Stimulated activated CD8-positive, alpha-beta memory T cell treated with anti-CD3 and anti-CD28 coated beads, Interleukin-15, amount 100 ng/mL, for 24 hours (primary cell): ENCODE data around the gene SLC6A18.
"Not testable (repeated sequence)": the region's sequence is repeated elsewhere in the genome, so short reads cannot be mapped to it uniquely, and the experiment has no call there.

ENCODE experiments used
- DNase-seq: peaks from one replicate; pipeline ENCODE4 v3.0.0-alpha.2; 2020; ENCODE audit warnings: low read depth

Gene SLC6A18

GRCh38 chr5:1254196-1254595 is 29.0 kb downstream of the SLC6A18 start:
- DNase-seq = no peak

DNA sequence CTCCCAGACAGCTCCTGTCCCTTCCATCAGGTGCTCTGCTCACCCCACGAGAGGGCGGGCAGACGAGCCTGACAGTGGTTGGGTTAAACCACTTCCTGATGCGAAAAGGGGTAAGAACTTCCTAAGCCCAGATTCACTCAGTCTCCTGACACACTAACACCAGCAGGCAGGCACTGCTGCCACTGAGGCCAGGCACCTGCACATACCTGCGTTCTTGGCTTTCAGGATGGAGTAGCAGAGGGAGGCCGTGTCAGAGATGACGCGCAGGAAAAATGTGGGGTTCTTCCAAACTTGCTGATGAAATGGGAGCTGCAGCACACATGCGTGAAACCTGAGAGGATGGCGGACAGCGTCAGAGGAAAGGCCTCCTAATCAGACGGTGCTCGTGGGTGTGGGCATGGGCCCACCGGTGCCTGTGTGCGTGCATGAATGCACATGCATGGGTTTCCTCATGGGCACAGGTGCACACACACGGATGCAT is 29.9 kb downstream of the SLC6A18 start:
- DNase-seq = no peak

DNA sequence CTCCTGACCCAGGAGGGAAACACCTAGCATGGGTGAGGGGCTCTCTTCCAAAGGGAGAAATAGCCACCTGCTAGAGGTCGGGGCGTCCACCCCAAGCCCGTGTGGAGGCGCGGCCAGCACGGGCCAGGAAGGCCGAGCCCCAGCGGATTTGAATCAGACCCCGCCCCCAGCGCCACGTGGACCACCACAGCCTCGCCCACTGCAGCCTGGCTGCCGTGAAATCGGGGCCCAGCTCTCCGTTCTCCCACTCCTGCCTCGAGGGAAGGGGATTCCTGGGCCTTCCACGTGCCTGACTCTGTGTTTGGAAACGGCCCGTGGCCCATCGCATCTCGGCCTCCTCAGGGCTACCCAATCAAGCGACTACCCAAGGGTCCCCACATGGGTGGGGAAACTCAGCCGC is 31.6 kb downstream of the SLC6A18 start:
- DNase-seq = no peak

GRCh38 chr5:1257363-1257762 is 32.2 kb downstream of the SLC6A18 start:
- no peak for DNase-seq

DNA sequence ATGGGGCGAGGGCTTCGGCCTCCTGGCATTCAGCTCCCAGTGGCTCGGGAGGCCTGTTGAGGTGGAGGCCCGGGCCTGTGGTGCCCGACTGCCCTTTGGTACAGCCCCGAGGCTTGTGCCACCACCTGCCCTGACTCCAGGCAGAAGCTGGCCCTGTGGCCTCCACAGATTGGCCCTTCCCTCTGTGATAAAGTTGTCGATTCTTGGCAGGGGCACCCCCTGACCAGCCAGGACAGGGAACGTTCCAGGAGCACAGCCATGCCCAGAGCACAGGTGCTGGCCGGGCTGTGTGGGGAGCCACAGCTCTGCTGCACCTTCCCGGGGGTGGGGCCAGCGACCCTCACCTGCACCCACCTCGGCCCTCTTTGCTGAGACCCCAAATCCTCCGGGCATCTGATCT is 32.7 kb downstream of the SLC6A18 start:
- no peak for DNase-seq

GRCh38 chr5:1259806-1260480 is 34.8 kb downstream of the SLC6A18 start:
- DNase-seq = no peak

DNA sequence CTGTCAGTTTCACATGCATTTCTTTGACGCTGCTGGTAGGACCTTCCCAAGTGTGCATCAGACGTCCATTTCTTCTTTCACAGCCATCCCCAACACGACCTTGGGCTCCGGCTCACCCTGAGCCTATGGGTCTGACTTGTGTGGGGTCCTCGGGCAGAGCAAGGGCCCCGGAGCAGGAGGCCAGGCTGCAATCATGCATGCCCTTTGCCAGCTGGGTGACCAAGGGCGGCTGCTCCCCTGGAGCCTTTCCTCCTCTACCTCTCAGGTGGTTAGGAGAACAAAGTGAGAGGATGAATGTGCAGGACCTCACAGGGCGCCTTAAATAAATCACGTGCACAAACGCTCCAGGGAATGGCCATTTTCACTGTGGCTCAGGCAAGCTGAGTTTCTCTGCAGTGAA is 36.5 kb downstream of the SLC6A18 start:
- DNase-seq = no peak

DNA sequence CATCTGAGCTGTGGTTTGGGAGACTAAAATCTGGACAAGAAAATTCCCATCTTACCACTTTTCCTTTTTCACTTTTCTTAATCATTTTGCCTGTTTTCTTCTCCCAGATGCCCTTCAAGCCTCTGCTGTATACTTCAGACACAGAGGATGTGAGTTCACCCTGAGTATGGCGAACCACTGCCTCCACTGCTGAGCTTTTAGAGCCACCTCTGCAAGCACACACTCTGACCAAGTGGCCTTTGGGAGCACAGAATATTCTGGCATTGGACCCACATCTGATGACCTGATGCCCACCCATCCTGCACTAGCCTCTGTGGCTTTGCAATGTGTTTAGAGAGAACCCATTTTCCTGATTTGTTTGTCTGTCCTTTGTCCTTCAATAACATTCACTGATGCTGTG is 37.2 kb downstream of the SLC6A18 start:
- no peak for DNase-seq

DNA sequence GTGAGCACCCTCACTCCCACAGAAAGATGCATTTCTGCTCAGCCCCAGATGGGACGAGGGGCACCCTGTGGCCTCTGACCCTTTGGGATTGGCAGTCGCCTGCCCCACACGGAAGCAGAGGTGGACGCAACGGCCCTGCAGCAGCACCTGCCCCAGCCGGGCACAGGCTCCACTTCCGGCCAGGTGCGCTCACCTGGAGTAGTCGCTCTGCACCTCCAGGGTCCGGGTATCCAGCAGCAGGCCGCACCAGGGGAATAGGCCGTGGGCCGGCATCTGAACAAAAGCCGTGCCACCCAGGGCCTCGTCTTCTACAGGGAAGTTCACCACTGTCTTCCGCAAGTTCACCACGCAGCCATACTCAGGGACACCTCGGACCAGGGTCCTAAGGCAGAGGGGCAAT is 39.0 kb downstream of the SLC6A18 start:
- DNase-seq = no peak

DNA sequence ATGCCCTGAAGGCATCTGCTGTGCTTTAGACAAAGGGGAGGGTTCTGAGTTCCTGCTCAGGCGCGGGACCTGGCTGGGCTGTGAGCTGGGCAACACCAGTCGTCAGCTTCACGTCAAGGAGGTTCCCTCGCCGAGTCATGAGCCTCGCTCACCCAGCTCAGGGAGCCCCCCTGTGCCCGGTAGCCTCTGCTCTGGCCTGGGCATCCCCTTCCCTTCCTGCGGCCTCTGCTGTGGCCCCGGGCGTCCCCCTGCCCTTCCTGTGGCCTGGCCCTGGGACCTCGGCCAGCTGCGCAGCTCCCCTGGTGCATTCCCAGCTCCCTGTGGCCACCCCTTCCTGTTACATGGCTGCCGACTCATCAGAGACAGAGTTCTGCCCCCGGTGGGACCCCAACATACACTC is 39.8 kb downstream of the SLC6A18 start:
- DNase-seq = no peak

DNA sequence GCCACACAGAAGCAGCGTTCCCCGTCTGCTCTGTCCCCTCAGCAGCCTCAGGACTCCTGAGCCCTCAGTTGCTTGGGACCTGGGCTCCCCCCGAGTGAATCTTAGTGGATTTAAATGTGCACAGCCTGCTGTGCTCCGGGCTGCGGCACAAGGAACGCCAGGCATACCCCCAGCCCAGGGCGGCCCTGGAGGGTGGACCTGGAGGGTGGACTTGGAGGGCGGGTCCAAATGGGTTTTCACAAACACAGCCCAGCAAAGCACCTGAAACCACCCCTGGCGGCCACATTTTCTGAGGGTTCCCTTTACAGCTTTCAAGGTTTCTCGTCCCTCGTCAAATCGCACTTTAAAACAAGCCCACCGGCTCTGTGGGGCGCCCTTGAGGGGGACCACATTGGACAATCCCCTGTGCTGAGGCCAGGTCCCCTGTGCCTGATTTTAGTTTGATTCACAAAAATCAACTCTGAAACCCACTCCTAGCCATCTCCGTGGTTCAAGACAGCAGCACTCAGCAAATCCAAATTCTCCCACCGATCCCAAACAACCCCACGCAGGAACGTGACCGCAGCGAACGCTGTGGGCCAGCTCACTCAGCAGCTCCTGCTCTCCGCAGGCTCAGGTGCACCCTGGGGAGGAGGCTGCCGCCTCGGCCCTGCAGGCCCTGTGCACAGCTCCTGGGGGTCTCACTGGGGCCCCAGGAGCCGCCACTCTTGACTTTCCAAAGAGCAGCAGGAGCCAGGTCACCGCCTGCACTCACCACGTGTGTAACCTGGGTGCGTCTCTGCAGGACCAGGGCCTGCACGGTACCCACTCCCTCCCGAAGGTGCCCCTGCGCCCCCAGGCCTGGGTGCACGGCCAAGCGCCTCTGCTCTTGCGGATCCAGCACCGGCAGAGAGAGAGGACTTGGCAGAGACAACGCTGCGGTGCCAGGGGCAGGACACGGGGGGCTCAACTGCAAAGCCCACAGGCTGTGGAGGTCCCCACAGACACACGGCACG is 40.6 kb downstream of the SLC6A18 start:
- no peak for DNase-seq

DNA sequence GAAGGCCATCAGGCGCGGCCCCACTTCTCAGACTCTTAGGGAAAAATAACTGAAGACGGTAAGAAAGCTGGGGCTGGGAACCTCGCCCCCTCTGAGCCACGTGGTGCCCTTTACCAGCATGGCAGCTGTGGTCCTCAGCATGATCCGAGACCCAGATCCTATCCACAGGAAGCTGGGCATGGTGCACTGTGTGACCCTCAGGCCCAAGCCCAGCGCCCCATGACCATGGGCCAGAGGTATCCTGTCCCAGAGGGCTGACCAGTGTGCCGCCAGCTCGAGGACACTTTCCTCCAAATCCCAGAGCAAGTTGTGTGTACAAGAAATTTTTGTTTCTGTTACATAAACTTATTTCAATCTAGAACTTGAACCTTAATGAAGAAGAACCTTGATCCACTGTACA is 41.6 kb downstream of the SLC6A18 start:
- DNase-seq = no peak

- not testable (repeated sequence) for DNase-seq
Observed at GRCh38 chr5:1267464-1267863, 42.3 kb downstream of the SLC6A18 start.

DNA sequence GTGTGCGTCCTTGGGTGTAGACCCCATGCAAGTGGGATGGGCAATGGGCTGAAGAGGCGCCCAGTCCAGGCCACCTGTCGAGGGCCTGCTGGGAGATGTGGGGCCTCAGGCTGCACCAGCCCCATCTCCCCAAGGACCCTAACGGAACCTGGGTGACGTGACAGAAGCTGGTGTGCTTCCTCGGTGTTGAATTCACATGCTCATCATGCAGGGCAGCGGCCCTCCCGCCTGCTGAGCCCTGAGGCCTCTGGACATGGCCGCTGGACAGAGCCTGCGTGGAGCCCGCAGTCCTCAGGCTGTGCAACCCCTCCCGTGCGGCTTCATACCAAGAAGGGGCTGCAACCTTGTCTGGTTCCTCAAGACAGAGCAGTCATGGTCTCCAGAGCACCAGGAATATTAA is 42.9 kb downstream of the SLC6A18 start:
- DNase-seq = no peak

DNA sequence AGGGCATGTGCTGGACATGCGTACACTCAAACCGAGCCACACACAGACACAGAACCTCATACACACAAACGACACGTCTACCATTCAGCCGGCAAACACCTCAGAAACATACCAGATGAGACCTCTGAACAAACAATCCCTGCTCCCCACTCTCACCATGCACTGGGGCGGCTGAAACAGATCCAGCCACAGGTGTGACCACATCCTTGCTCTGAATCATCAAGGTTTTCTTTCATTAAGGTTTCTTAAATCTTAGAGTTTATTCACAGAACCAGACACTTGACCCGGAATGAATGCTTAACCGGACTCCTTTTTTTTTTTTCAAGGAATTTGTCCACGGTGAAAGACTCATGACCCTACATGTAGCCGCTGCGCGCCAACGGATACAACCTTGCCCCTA is 43.5 kb downstream of the SLC6A18 start:
- no peak for DNase-seq

- no peak for DNase-seq
Observed at GRCh38 chr5:1270426-1270825, 45.2 kb downstream of the SLC6A18 start.

DNA sequence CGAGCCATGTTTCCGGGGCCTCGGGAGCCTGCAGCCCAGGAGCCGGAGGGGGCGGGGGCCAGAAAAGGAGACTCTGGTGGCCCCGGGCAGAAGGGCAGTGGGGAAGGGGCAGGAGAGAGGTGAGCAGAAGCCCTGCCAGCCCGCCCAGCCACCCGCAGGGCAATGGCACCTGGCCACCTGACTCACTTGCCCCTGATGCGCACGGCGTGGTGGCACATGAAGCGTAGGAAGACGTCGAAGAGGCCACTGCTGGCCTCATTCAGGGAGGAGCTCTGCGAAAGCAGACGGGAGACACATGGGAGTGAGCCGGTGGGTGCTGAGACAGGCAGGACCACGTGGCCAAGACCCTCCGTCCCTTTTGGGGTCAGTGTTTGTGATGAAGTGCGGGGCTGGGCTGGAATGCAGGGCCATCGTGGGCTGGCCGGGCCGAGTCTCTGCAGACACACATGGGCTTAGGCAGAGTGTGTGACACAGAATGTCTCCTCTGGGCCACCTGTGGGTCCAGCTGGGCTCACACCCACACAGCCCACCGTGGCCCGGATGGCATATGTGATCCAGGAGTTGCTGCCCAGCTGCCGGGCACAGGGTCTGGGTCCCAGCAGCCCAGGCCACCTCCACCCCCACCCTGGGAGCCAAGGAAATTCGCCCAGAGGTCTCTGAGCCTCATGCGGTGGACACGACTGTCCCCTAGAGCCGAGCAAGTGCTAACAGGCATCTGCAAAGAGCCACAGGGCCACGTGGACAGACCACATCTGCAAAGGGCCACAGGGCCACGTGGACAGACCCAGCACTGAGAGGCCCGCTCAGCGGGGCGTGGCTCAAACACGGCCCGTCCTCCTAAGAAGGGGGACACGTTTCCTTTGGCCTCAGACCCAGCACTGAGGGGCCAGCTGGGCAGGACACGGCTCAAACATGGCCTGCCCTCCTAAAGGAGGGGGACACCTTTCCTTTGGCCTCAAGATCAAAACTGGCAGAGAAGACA is 46.0 kb downstream of the SLC6A18 start:
- DNase-seq = no peak

DNA sequence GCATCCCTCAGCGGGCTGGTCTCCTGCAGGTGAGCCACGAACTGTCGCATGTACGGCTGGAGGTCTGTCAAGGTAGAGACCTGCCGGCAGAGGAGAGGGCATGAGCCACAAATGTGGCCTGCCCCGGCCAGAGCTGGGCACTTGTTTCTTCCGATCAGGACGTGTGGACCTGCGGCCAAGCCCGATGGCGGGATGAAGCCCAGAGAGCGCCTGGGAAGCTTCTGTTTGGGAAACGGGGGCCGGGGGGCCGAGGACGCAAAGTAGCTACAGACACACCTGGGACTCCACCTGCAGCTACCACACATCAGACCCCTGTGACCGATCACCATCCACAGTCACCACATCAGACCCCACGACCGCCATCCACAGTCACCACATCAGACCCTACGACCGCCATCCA is 47.0 kb downstream of the SLC6A18 start:
- no peak for DNase-seq

DNA sequence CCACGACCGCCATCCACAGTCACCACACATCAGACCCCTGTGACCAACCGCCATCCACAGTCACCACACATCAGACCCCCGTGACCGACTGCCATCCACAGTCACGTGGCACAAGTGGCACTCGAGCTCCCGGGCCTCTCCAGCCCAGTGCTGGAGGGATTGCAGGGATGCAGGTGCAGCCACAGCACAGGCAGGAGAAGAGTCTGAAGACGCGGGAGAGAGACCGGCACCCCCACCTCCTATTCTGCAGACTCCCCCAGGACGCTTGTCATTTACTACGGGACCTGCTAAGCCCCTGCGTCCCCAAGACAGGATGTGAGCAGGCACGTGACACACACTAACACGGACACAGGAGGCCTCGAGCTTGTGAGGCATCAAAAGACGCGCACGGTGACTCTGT is 48.6 kb downstream of the SLC6A18 start:
- no peak for DNase-seq

DNA sequence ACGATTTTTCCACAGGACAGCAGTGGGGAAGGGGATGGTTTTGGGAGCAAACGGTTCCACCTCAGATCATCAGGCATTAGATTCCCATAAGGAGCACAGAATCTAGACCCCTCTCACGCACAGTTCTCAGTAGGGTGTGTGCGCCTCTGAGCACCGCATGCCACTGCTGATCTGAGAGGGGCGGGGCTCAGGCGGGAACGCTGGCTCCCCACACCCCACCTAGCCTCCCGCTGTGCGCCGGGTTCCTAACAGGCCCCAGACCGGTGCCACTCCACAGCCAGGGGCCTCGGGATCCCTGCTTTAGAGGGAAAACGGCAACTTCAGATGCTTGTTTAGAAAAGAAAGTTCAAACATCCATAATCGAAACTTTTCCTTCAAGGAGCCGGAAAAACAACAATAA is 49.3 kb downstream of the SLC6A18 start:
- no peak for DNase-seq

DNA sequence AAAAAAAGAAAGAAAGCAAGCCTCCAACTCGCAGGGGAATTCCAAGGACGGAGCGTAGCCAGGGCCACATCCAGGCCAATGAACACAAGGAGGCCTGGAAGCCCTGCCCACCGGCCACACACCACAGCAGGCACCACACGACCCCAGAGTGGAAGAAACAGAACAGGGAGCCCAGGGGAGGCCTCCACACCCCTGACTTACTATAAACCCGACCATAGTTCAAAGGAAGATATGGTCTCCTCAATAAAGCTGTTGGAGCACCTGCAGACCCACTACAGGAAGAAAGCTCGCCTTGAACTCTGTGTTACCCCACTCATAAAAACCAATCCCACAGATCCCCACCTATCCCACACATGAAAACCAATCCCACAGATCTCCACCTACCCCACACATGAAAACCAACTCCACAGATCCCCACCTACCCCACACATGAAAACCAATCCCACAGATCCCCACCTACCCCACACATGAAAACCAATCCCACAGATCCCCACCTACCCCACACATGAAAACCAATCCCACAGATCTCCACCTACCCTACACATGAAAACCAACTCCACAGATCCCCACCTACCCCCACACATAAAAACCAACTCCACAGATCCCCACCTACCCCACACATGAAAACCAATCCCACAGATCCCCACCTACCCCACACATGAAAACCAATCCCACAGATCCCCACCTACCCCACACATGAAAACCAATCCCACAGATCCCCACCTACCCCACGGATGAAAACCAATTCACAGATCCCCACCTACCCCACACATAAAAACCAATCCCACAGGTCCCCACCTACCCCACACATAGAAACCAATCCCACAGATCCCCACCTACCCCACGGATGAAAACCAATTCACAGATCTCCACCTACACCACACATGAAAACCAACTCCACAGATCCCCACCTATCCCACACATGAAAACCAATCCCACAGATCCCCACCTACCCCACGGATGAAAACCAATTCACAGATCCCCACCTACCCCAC is 50.5 kb downstream of the SLC6A18 start:
- DNase-seq = not testable (repeated sequence)
